ENCODE data around the gene VSTM1.

VSTM1 gene

DNA sequence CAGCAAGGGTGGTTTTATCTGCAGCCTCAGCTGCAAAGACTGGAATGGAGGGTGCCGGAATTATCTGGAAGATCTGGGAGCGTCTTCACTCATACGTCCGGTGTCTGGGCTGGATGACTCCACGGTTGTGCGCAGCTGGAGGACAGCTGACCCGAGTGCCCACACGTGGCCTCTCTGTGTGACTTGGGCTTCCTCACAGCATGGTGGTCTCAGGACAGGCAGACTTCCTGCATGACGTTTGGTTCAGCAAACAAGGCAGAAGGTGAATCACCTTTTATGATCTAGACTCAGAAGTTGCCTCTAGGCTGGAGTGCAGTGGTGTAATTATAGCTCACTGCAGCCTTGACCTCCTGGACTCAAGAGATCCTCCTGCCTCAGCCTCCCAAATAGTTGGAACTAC, 39.0 kb downstream of the VSTM1 start:
- Histone ChIP-seq H4K20me1 (ENCODE audit: insufficient read depth) (no peaks in the 10 kb centered on the region), H3K4me2 (no peak overlapping the region), H3K36me3 (ENCODE audit: insufficient read depth) (no peaks in the 10 kb centered on the region), H3K4me1 (ENCODE audit: low read depth, poor library complexity, severe bottlenecking) (no peaks in the 10 kb centered on the region), H3K27me3 (ENCODE audit: insufficient read depth, low read depth) (no peaks in the 10 kb centered on the region), H2AFZ (ENCODE audit: low read depth) (no peak overlapping the region), H3K9ac (no peak overlapping the region), H3K79me2 (ENCODE audit: insufficient read depth, low read depth) (no peaks in the 10 kb centered on the region), H3K4me3 (IDR thresholded peaks at IDR 0.05; ENCODE audit: insufficient read depth, low read depth, low read length) (no peak overlapping the region), H3K27ac (no peak overlapping the region)
- no peak for TF ChIP-seq CTCF (conservative IDR thresholded peaks at IDR 0.05; ENCODE audit: low read depth, low read length)

DNA sequence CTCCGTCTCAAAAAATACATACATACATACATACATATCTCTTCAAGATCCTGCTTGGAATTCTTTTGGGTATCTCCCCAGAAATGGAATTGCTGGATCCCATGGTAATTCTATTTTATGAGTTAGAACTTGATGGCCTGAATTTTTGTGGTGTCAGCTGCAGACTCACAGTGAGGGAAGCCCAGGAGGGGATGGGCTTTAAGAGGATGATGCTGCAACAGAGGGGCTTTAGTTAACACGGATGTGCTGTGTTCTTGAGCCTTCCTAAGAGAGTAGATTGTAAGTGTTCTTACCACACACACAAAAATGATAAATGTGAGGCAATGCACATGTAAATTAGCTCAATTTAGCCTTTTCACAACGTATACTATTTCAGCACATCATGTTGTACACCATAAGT, 40.5 kb downstream of the VSTM1 start:
- Histone ChIP-seq H3K4me3 (IDR thresholded peaks at IDR 0.05; ENCODE audit: insufficient read depth, low read depth, low read length) (no peak overlapping the region), H3K27ac (no peak overlapping the region), H2AFZ (ENCODE audit: low read depth) (no peak overlapping the region), H3K9ac (no peak overlapping the region), H3K4me2 (no peak overlapping the region), H3K4me1 (ENCODE audit: low read depth, poor library complexity, severe bottlenecking) (no peaks in the 10 kb centered on the region), H3K79me2 (ENCODE audit: insufficient read depth, low read depth) (no peaks in the 10 kb centered on the region), H3K36me3 (ENCODE audit: insufficient read depth) (no peaks in the 10 kb centered on the region), H4K20me1 (ENCODE audit: insufficient read depth) (no peaks in the 10 kb centered on the region), H3K27me3 (ENCODE audit: insufficient read depth, low read depth) (no peaks in the 10 kb centered on the region)
- TF ChIP-seq CTCF (conservative IDR thresholded peaks at IDR 0.05; ENCODE audit: low read depth, low read length), result no peak

- no peaks in the 10 kb centered on the region for H3K79me2 ChIP-seq (ENCODE audit: insufficient read depth, low read depth)
- no peak overlapping the region for H3K4me3 ChIP-seq (IDR thresholded peaks at IDR 0.05; ENCODE audit: insufficient read depth, low read depth, low read length)
- no peak overlapping the region for H2AFZ ChIP-seq (ENCODE audit: low read depth)
- TF ChIP-seq CTCF (conservative IDR thresholded peaks at IDR 0.05; ENCODE audit: low read depth, low read length), result no peak
- H3K27me3 ChIP-seq (ENCODE audit: insufficient read depth, low read depth), result no peaks in the 10 kb centered on the region; the same call in 1 of the 2 replicates
- H4K20me1 ChIP-seq (ENCODE audit: insufficient read depth), result no peaks in the 10 kb centered on the region
- no peaks in the 10 kb centered on the region for H3K4me1 ChIP-seq (ENCODE audit: low read depth, poor library complexity, severe bottlenecking)
- H3K36me3 ChIP-seq (ENCODE audit: insufficient read depth), result no peaks in the 10 kb centered on the region
- H3K9ac ChIP-seq, result no peak overlapping the region
- no peak overlapping the region for H3K27ac ChIP-seq
- H3K4me2 ChIP-seq, result no peak overlapping the region
Observed at GRCh38 chr19:54021932-54022331, 41.8 kb downstream of the VSTM1 start.

- no peak overlapping the region for H3K27ac ChIP-seq
- no peaks in the 10 kb centered on the region for H3K4me1 ChIP-seq (ENCODE audit: low read depth, poor library complexity, severe bottlenecking)
- no peak overlapping the region for H3K4me3 ChIP-seq (IDR thresholded peaks at IDR 0.05; ENCODE audit: insufficient read depth, low read depth, low read length)
- TF ChIP-seq CTCF (conservative IDR thresholded peaks at IDR 0.05; ENCODE audit: low read depth, low read length), result no peak
- H3K9ac ChIP-seq, result no peak overlapping the region
- no peaks in the 10 kb centered on the region; the same call in 1 of the 2 replicates for H3K27me3 ChIP-seq (ENCODE audit: insufficient read depth, low read depth)
- no peak overlapping the region for H2AFZ ChIP-seq (ENCODE audit: low read depth)
- no peaks in the 10 kb centered on the region for H3K79me2 ChIP-seq (ENCODE audit: insufficient read depth, low read depth)
- no peaks in the 10 kb centered on the region for H3K36me3 ChIP-seq (ENCODE audit: insufficient read depth)
- no peaks in the 10 kb centered on the region for H4K20me1 ChIP-seq (ENCODE audit: insufficient read depth)
- H3K4me2 ChIP-seq, result no peak overlapping the region
Observed at GRCh38 chr19:54021363-54021762, 42.3 kb downstream of the VSTM1 start.
